ENCODE results near the gene DELE1.

DELE1 gene

DNA sequence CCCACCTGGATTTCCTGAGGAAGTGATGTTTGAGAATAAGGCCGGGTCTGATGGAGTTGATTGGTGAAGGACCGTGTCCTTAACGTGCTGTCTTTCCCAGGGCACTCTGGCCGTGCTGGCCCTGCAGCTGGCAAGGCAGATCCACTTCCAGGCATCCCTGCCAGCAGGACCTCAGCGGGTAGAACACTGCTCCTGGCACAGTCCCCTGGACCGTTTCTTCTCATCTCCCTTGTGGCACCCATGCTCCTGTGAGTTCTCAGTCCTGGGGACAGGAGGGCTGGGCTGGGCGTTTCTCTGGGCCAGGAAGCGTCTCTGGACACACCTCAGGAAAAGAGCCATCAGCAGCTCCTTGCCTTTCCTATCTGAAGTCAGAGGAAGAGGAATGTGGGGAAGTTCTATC lies 4.4 kb downstream of the DELE1 start:
- H3K4me3 ChIP-seq (ENCODE audit: low read depth, low read length): no peak overlapping the region
- TF ChIP-seq CTCF (IDR thresholded peaks at IDR 0.05; ENCODE audit: control insufficient read depth, extremely low read depth, insufficient read depth): no peak
- DNase-seq (ENCODE audit: low read depth): no peak

DNA sequence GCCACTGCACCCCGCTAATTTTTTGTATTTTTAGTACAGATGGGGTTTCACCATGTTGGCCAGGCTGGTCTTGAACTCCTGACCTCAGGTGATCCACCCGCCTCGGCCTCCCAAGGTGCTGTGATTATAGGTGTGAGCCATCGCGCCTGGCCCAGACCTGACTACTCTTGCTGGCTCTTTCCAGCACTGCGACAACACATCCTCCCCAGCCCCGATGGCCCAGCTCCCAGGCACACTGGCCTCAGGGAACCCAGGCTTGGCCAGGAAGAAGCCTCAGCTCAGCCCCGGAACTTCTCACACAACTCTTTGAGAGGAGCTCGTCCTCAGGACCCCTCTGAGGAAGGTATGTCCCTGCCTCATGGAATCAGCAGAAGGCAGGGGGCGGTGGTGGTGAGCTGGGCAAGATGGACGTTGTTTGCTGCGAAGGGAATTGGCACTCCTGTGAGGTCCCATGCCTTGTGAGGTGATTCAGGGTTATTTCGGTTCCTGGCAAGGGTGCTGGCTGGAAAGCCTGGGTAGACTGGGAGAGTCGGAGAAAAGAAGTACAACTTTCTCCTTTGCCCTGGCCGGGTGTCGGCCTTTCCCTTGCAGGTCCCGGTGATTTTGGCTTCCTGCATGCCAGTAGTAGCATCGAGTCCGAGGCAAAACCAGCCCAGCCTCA lies 5.9 kb downstream of the DELE1 start:
- DNase-seq (ENCODE audit: low read depth): no peak
- TF ChIP-seq CTCF (IDR thresholded peaks at IDR 0.05; ENCODE audit: control insufficient read depth, extremely low read depth, insufficient read depth): no peak
- no peak overlapping the region for H3K4me3 ChIP-seq (ENCODE audit: low read depth, low read length)

DNA sequence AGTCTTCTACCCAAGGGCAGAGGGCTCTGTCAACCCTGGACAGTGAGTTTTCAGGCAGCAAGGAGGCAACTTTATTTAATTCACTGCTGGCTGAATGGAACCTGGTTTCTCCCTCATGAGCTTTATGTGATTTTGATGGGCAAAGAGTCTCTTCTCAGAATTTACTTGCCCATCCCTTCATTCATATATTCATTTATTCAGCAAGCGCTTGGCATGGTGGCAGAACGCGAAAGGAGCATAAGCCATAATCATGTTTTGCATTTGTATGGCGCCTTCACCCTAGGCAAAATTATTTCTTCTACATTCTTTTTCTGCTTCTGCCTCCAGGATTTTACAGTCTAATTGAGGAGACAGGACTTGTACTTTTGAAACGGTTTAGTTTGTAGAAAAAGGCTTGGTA lies 8.0 kb downstream of the DELE1 start:
- DNase-seq (ENCODE audit: low read depth): no peak
- no peak for TF ChIP-seq CTCF (IDR thresholded peaks at IDR 0.05; ENCODE audit: control insufficient read depth, extremely low read depth, insufficient read depth)

GRCh38 chr5:141933151-141933550 lies 9.5 kb downstream of the DELE1 start:
- no peak for DNase-seq (ENCODE audit: low read depth)
- H3K4me3 ChIP-seq (ENCODE audit: low read depth, low read length): no peak overlapping the region
- no peak for TF ChIP-seq CTCF (IDR thresholded peaks at IDR 0.05; ENCODE audit: control insufficient read depth, extremely low read depth, insufficient read depth)

More for the DNA sequence above, 8.0 kb downstream of the DELE1 start:
- H3K4me3 ChIP-seq (ENCODE audit: low read depth, low read length): no peak overlapping the region

DNA sequence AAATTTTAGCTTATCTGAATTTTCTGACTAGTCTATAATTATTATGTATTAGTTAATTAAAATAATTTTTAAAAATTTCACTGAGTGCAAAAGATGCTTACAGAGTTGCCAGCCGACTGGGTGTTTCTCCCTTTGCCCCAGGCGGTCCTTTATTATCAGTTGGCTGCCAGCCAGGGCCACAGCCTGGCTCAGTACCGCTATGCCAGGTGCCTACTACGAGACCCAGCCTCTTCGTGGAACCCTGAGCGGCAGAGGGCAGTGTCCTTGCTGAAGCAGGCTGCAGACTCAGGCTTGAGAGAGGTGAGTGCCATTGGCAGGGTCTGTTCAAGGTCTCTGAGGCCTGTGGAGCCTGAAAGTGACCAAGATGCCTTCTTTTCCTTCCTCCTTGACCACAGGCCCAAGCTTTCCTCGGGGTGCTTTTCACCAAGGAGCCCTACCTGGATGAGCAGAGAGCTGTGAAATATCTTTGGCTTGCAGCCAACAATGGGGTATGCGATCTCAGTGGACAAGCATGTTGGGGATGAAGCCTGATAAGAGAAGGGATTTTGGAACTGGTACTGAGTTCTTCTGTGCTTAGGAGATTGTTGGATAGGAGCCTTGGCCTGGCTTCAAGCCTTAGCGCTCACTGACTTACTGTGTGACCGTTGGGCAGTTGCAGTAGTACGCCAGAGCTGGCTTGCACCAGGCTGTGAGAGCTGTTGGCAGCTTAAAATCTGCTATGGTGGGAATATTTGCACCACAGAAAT lies 10.6 kb downstream of the DELE1 start:
- H3K4me3 ChIP-seq (ENCODE audit: low read depth, low read length): no peak overlapping the region
- no peak for DNase-seq (ENCODE audit: low read depth)
- no peak for TF ChIP-seq CTCF (IDR thresholded peaks at IDR 0.05; ENCODE audit: control insufficient read depth, extremely low read depth, insufficient read depth)

- no peak for DNase-seq (ENCODE audit: low read depth)
Observed at GRCh38 chr5:141935538-141935937, 11.9 kb downstream of the DELE1 start.

More at GRCh38 chr5:141935538-141935937, 11.9 kb downstream of the DELE1 start:
- no peak overlapping the region for H3K4me3 ChIP-seq (ENCODE audit: low read depth, low read length)
- TF ChIP-seq CTCF (IDR thresholded peaks at IDR 0.05; ENCODE audit: control insufficient read depth, extremely low read depth, insufficient read depth): no peak

Measured in LNCaP clone FGC (cell line).